Aortic smooth muscle cell (primary cell): Measurements from ENCODE around the gene SNAP23. TPM values are rescaled to one million over a fixed set of nuclear protein-coding genes. Genes with fewer than 3 reads are reported as not detected.

Experiments used
- total RNA-seq: library from RNA; depleted of rRNA; stranded (reverse); fragments of >200 nt; gene quantifications from 2 replicates; pipeline ENCODE4 v1.2.3, GENCODE V29; 2014

The SNAP23 gene
- 104 and 121 TPM in 2 replicates for total RNA-seq

DNA sequence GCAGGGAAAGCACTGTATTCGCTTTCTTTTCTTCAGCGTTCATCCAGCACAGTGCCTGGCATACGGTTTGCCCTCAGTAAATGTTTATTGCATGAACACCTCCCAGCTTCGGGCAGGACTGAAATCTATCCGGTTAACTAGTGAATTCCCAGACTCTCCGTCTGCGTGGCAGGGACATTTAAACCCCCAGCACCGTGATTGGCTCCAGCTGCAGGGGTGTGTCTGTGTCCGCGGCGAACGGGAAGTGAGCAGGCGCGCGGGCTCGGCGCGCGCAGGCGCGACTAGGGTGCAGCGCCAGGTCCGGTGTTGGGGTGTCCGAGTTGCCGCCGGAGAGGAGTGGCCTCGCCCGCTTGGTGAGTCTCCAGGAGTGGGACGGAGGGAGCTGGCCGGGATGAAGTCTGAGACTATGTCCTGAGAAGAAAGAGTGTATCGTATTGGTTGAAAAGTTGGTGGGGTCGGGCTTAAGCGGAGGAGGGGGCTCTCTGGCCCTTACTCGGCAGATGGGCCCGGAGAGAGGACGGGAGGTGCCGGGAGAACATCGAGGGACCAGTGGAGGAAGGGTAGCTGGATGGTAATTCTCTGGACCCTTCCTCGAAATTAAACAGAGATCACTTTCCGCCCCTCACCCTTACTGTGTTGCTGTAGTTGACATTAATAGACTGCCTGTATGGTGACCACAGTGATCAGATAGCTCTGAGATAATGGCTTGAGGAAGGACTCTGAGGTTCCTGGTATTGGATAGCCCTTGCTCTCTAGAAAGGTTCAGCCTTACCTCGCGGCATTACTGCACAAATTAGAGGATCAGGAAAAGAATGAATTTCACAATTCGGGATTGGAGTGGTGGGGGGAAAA, at the start of gene SNAP23:
Gene SNAP23, plus strand, starts transcription at position 274 of the 852 bp plus-strand sequence. CDS start 16,213 bp downstream, outside the sequence.

DNA sequence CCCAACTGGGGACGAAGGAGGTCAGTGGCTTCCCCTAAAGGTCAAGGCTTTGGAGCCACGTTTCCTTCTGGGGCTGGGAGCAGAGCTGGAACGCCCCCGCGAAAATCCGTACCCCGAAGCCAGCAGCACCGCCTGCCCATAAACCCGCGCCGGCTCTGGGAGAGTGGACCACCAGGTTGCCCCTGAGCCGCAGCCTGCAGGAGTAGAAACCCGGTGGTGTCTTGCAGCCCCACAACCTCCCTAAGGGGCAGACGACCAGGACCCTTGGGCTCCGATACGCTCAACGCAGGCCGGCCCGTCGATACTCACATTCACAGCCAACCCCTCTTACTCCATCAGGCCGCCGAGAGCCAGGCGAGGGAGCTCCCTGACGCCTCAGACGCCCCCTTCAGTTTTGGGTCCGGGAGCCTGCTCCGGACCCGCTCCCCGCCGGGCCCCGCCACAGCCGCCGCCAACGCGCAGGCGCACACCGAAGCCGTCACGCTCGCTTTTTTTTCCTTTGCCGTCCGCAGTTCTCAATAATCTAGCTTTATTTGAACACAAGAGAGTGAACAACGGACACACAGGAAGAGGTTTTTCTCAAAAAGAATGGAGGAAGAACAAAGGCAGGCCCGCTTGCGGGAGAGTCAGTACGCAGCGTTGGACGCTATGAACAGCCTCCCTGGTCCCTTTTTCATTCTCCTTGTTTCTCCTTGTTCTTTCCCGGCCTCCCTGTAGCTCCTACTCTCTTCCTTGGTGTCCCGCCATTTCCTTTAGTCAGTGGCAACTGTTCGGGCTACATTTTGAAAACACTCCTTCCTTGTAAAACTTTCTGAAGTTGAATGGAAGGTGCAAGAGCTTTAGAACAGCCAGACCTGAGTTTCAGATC, 4.5 kb upstream of the SNAP23 start, which contains the start of gene ZNF106:
Gene ZNF106, minus strand, starts transcription at position 471 of the 868 bp plus-strand sequence. CDS start 18,852 bp downstream, outside the sequence.

DNA sequence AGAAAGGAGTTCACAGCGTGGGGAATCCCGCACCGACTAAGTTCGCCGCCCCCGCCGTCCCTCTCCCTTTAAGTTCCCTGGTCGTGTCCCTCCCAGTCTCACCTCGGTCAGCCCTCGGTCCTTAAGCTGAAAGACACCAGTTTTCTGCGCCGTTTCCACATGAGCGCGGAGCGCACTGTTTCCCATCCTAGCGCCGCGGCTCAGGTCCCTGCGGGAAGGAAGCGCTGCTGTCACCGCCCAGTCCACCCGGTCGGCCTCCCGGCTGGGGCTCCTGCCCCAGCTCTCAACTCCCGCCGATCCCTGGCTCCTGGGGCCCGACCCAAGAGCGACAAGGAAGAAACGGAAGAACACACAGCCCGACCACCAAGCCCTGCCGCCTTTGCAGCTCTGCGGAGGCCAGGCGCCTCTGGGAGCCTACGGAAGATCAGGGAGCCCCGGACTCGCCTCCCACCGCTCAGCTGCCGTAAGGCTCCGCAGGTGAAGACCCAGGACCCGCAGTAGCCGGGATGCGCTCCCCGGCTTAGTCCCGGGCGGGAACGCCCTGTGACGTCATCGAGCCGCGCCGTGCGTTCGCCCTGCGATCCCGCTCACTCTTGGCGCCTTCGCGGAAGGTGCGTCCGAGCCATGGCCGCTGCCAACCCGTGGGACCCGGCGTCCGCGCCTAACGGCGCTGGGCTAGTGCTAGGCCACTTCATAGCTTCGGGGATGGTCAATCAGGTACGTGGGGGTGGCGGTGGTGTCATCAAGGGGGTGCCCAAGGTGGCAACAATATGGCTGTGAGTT, 53.0 kb downstream of the SNAP23 start, which contains the start of the genes HAUS2 and LRRC57:
Gene HAUS2, plus strand, starts transcription at position 590 of the 783 bp plus-strand sequence. Its CDS starts 35 bp downstream, at position 625.
Gene LRRC57, minus strand, starts transcription at position 545 of the 783 bp plus-strand sequence. Its CDS starts 359 bp downstream, at position 186.

DNA sequence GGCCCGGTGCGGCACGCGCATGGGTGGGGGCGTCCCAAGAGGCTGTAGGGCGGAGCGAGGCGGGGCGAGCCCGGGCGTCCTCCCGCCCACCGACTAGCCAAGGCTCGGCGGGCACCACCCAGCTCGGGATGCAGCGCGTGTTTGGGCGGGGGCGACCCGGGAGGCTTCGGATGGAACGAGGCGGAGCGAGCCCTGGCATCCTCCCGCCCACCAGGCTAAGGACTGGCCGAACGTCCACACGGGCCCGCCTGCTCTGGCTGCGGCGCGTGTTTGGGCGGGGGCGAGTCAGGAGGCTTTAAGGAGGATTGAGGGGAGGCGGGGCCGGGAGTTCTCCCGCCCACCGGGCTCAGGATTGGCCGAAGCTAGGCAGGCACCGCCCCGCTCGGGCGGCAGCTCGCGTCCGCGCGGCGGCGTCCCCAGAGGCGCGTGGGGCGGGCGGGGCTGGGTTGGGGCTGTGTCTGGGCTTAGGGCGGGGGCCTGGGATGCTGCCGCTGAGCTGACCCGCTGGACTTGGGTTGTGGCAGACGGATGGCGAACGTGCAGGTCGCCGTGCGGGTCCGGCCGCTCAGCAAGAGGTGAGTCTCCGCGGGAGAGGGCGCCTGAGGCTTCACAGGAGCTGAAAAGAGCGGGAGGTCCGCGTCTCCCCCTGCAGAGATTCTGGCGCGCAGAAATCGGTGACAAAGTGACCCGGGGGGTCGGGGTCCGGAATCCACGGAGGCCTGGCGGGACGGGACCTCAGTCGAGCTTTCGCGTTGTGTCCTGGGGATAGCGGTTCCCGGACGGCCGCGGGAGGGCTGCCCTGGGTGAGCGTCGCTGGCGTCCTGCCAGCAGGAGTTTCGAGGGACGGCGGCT, 80.0 kb downstream of the SNAP23 start, which contains the start of gene STARD9:
Gene STARD9, plus strand, starts transcription at position 419 of the 852 bp plus-strand sequence. Its CDS starts 110 bp downstream, at position 529.

Other genes with a start within 250 kb of the SNAP23 start
- gene GANC, start 222.4 kb upstream of the SNAP23 start, total RNA-seq: 24.3 and 30.8 TPM in 2 replicates
- gene TMEM87A, start 222.2 kb upstream of the SNAP23 start, total RNA-seq: 62.4 and 63.8 TPM in 2 replicates
- gene CAPN3, start 136.1 kb upstream of the SNAP23 start, total RNA-seq: 2.2 and 2.7 TPM in 2 replicates
- gene ZNF106, start 4.5 kb upstream of the SNAP23 start, total RNA-seq: 64.2 and 89.0 TPM in 2 replicates
- 9.9 and 13.7 TPM in 2 replicates for gene LRRC57, start 53.2 kb downstream of the SNAP23 start, total RNA-seq
- gene HAUS2, start 53.2 kb downstream of the SNAP23 start, total RNA-seq: 23.9 and 26.9 TPM in 2 replicates
- gene STARD9, start 80.0 kb downstream of the SNAP23 start, total RNA-seq: 2.2 and 4.4 TPM in 2 replicates
- 6.9 and 9.8 TPM in 2 replicates for gene CDAN1, start 241.5 kb downstream of the SNAP23 start, total RNA-seq